ENCODE results near the gene TBXT. TPM values are rescaled to one million over a fixed set of nuclear protein-coding genes. Genes with fewer than 3 reads are reported as not detected.

Gene TBXT
- polyA plus RNA-seq, 1 donor from 2014 or later: not detected

- H3K27ac ChIP-seq (ENCODE audit: low read length): no peak overlapping the region
- H3K9me3 ChIP-seq (ENCODE audit: low read length): no peaks in the 10 kb centered on the region
- TF ChIP-seq REST (IDR thresholded peaks at IDR 0.05; ENCODE audit: borderline replicate concordance) (no peak), EZH2 (IDR thresholded peaks at IDR 0.05; ENCODE audit: borderline replicate concordance, insufficient read depth, low read length, poor library complexity, severe bottlenecking) (no peak), EP300 (conservative IDR thresholded peaks at IDR 0.05; ENCODE audit: poor library complexity, severe bottlenecking) (no peak), MXI1 (conservative IDR thresholded peaks at IDR 0.05; ENCODE audit: poor library complexity, severe bottlenecking) (no peak), SMC3 (conservative IDR thresholded peaks at IDR 0.05; ENCODE audit: poor library complexity) (no peak), CTCF (IDR thresholded peaks at IDR 0.05; ENCODE audit: poor library complexity, severe bottlenecking) (no peak), RAD21 (conservative IDR thresholded peaks at IDR 0.05) (no peak), TAF1 (IDR thresholded peaks at IDR 0.05; ENCODE audit: low read depth) (no peak), POLR2AphosphoS5 (IDR thresholded peaks at IDR 0.05) (no peak)
- H3K4me2 ChIP-seq (ENCODE audit: low read length): no peak overlapping the region
- no peak overlapping the region for H2AFZ ChIP-seq (ENCODE audit: low read depth, low read length)
- H3K9ac ChIP-seq (ENCODE audit: low read length): no peak overlapping the region
- no peaks in the 10 kb centered on the region for H3K9me2 ChIP-seq (ENCODE audit: insufficient read depth, low read length)
- H3K36me3 ChIP-seq (ENCODE audit: insufficient read depth, low read length): no peaks in the 10 kb centered on the region
- H3F3A ChIP-seq (ENCODE audit: insufficient read depth, low read length, poor library complexity, severe bottlenecking): no peaks in the 10 kb centered on the region
- no peaks in the 10 kb centered on the region for H4K20me1 ChIP-seq (ENCODE audit: insufficient read depth)
- no peak overlapping the region for H3K4me3 ChIP-seq (ENCODE audit: low read length)
- no peaks in the 10 kb centered on the region for H3K79me2 ChIP-seq (replicated peaks; ENCODE audit: insufficient read depth, low read length)
- no peaks in the 10 kb centered on the region for H3K27me3 ChIP-seq (ENCODE audit: insufficient read depth, low read depth, low read length)
Measured at GRCh38 chr6:166192136-166192535, 24.5 kb upstream of the TBXT start.

GRCh38 chr6:166179704-166180103 lies 12.1 kb upstream of the TBXT start:
- no peaks in the 10 kb centered on the region for H3K36me3 ChIP-seq (ENCODE audit: insufficient read depth, low read length)
- H3F3A ChIP-seq (ENCODE audit: insufficient read depth, low read length, poor library complexity, severe bottlenecking): no peaks in the 10 kb centered on the region
- H2AFZ ChIP-seq (ENCODE audit: low read depth, low read length): no peak overlapping the region
- no peaks in the 10 kb centered on the region for H3K27me3 ChIP-seq (ENCODE audit: insufficient read depth, low read depth, low read length)
- H3K4me2 ChIP-seq (ENCODE audit: low read length): no peak overlapping the region
- H3K9me2 ChIP-seq (ENCODE audit: insufficient read depth, low read length): no peaks in the 10 kb centered on the region
- no peaks in the 10 kb centered on the region for H4K20me1 ChIP-seq (ENCODE audit: insufficient read depth)
- no peaks in the 10 kb centered on the region for H3K9me3 ChIP-seq (ENCODE audit: low read length)
- H3K9ac ChIP-seq (ENCODE audit: low read length): no peak overlapping the region
- no peak overlapping the region for H3K27ac ChIP-seq (ENCODE audit: low read length)
- TF ChIP-seq SMC3 (conservative IDR thresholded peaks at IDR 0.05; ENCODE audit: poor library complexity) (no peak), RAD21 (conservative IDR thresholded peaks at IDR 0.05) (no peak), EZH2 (IDR thresholded peaks at IDR 0.05; ENCODE audit: borderline replicate concordance, insufficient read depth, low read length, poor library complexity, severe bottlenecking) (no peak), TAF1 (IDR thresholded peaks at IDR 0.05; ENCODE audit: low read depth) (no peak)
- H3K79me2 ChIP-seq (replicated peaks; ENCODE audit: insufficient read depth, low read length): no peaks in the 10 kb centered on the region
- H3K4me3 ChIP-seq (ENCODE audit: low read length): no peak overlapping the region

Data from neural cell (in vitro differentiated cells).